WERI-Rb-1 (cell line): ENCODE data around the gene PSMC1.
"Not testable (repeated sequence)": the region's sequence is repeated elsewhere in the genome, so short reads cannot be mapped to it uniquely, and the experiment has no call there.

Source experiments
- DNase-seq: peaks from one replicate; pipeline ENCODE4 v3.0.0-alpha.2; 2020
- H3K27ac ChIP-seq: fragments of 250-450 bp; sonication (Bioruptor Pico); 2 replicates; pipeline ENCODE4 v1.5.1; 2020; ENCODE audit warnings: mild to moderate bottlenecking, moderate library complexity
- H3K27me3 ChIP-seq: fragments of 250-450 bp; sonication (Bioruptor Pico); 2 replicates; pipeline ENCODE4 v1.5.1; 2021; ENCODE audit warnings: mild to moderate bottlenecking, low read depth, moderate library complexity; ENCODE audit not compliant: insufficient read depth, severe bottlenecking
- H3K36me3 ChIP-seq: fragments of 250-450 bp; sonication (Bioruptor Pico); 2 replicates; pipeline ENCODE4 v1.5.1; 2020; ENCODE audit warnings: mild to moderate bottlenecking, moderate library complexity
- H3K4me3 ChIP-seq: 2 replicates; pipeline ENCODE4 v1.5.1; 2011; ENCODE audit warnings: low read depth, mild to moderate bottlenecking, control low read depth, low read length
- H3K9me3 ChIP-seq: fragments of 250-450 bp; sonication (Bioruptor Pico); 2 replicates; pipeline ENCODE4 v1.5.1; 2021; ENCODE audit warnings: mild to moderate bottlenecking, moderate library complexity; ENCODE audit not compliant: severe bottlenecking
- TF ChIP-seq, protein P1 (sequence below): IDR thresholded peaks from 2 replicates; pipeline ENCODE4 v1.5.1; 2011; ENCODE audit warnings: low read depth, mild to moderate bottlenecking, control low read depth, inconsistent platforms, low read length

PSMC1 gene

GRCh38 chr14:90256354-90257131 lies at the start of gene PSMC1:
Gene PSMC1 (plus strand): TSS chr14:90256553. CDS start chr14:90256598, 45 bp downstream.
- H3K4me3 ChIP-seq = peak within 1 kb of the TSS; percentile 99

GRCh38 chr14:90213099-90213748 lies 43.1 kb upstream of the PSMC1 start:
- DNase-seq = no peak
- Histone ChIP-seq H3K4me3 (no peak overlapping the region), H3K9me3 (peaks cover 14% of the 10 kb centered on the region), H3K36me3 (no peaks in the 10 kb centered on the region), H3K27me3 (no peaks in the 10 kb centered on the region), H3K27ac (no peak overlapping the region)
- TF ChIP-seq, protein P1, sequence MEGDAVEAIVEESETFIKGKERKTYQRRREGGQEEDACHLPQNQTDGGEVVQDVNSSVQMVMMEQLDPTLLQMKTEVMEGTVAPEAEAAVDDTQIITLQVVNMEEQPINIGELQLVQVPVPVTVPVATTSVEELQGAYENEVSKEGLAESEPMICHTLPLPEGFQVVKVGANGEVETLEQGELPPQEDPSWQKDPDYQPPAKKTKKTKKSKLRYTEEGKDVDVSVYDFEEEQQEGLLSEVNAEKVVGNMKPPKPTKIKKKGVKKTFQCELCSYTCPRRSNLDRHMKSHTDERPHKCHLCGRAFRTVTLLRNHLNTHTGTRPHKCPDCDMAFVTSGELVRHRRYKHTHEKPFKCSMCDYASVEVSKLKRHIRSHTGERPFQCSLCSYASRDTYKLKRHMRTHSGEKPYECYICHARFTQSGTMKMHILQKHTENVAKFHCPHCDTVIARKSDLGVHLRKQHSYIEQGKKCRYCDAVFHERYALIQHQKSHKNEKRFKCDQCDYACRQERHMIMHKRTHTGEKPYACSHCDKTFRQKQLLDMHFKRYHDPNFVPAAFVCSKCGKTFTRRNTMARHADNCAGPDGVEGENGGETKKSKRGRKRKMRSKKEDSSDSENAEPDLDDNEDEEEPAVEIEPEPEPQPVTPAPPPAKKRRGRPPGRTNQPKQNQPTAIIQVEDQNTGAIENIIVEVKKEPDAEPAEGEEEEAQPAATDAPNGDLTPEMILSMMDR = no peak

More at GRCh38 chr14:90256354-90257131, at the start of gene PSMC1:
- no peaks in the 10 kb centered on the region for H3K9me3 ChIP-seq
- peak; percentile 93 for DNase-seq
- H3K27ac ChIP-seq = peak within 1 kb of the TSS; percentile 89
- peaks cover 35% of the 10 kb centered on the region for H3K36me3 ChIP-seq
- no peaks in the 10 kb centered on the region for H3K27me3 ChIP-seq
- TF ChIP-seq, protein P1 = no peak

DNA sequence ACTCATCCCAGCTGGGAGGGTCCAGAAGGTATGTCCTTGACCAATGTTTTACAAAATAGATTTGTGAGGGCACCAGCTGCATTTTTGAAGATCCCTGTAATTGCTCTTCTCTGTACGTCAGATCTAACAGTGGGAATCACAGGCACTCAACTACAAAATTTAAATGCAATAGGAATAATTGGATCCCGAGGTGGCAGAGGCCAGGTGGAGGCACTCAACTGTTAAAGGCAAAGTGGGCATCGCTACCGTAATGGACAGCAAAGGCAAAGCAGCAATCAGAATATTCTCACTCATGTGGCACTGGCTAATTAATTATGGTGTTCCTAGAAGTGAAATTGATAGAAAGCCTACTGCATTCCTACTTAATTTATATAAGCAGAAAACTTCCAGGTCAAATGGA lies 27.9 kb upstream of the PSMC1 start:
- TF ChIP-seq, protein P1 = no peak
- Histone ChIP-seq H3K9me3 (peaks cover 3% of the 10 kb centered on the region), H3K27me3 (no peaks in the 10 kb centered on the region), H3K36me3 (no peaks in the 10 kb centered on the region), H3K27ac (no peak overlapping the region), H3K4me3 (no peak overlapping the region)
- DNase-seq = no peak

- H3K36me3 ChIP-seq, H3K9me3 ChIP-seq, H3K27ac ChIP-seq, H3K4me3 ChIP-seq, DNase-seq, H3K27me3 ChIP-seq: not testable (repeated sequence)
Measured at GRCh38 chr14:90229942-90230341, 26.4 kb upstream of the PSMC1 start.

DNA sequence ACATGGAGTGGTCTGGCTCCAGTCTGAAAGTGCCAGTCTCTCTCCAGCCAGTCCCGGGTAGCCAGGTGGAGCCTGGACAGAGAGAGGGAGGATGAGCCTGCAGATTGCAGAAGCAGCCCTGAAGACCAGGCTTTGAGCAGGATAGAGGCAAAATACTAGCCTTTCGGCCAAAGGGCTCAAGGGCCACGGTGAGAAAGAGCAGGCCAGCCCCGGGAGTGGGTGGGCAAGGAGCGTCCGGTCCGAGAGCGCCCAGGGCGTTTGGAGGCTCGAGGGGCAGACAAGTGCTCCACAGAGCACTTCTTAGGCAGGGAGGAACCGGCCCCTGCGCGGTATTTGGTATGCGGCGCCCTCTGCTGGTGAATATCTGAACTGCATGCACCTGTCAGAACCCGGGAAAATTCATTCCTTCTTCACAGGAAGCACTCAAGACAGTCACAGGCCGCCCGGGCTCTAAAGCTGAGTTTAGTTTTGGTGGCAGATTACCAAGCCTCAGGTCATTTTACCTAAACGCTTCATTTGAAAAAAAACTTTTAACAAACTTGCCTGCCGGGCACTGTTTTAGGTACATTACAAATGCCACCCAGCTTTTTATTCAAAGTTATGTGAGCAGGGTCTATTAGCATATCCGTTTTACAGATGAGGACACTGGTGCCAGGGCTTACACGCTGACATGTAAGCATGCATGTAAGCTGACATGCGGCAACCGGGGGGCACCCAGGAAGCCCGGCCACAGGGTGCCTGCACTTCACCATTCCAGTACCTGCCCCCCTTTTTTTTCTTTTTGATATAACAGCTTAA lies 21.0 kb upstream of the PSMC1 start:
- H3K36me3 ChIP-seq = no peaks in the 10 kb centered on the region
- peaks cover 6% of the 10 kb centered on the region for H3K27me3 ChIP-seq
- peaks cover 19% of the 10 kb centered on the region for H3K9me3 ChIP-seq
- no peak overlapping the region for H3K27ac ChIP-seq
- no peak overlapping the region for H3K4me3 ChIP-seq
- TF ChIP-seq, protein P1 = peak; percentile 84
- peak; percentile 72 for DNase-seq

DNA sequence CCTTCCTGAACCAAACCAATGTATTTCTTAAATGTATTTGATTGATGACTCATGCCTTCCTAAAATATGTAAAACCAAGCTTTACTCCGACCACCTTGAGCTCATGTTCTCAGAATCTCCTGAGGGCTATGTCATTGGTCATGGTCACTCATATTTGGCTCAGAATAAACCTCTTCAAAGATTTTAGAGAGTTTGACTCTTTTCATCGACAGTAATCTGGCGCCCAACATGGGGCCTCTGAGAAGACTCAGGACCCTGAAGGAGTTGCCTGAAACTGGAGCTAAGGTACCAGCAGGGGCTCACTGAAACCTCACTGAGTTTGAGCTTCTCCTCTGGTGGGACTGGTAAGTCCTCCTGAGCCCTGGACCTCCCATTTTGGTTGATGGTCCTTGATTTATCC lies 17.2 kb upstream of the PSMC1 start:
- no peak overlapping the region for H3K27ac ChIP-seq
- peaks cover 19% of the 10 kb centered on the region for H3K27me3 ChIP-seq
- H3K36me3 ChIP-seq = no peaks in the 10 kb centered on the region
- H3K4me3 ChIP-seq = no peak overlapping the region
- TF ChIP-seq, protein P1 = no peak
- no peak for DNase-seq
- peaks cover 30% of the 10 kb centered on the region for H3K9me3 ChIP-seq
